Dedifferentiated amniotic fluid mesenchymal stem cell (primary cell): Measurements from ENCODE around the gene GRAP2.
"Not testable (repeated sequence)": the region's sequence is repeated elsewhere in the genome, so short reads cannot be mapped to it uniquely, and the experiment has no call there.

Experiments used
- DNase-seq: peaks from one replicate; pipeline ENCODE4 v3.0.0-alpha.2; 2016; ENCODE audit errors: extremely low spot score

The GRAP2 gene

DNA sequence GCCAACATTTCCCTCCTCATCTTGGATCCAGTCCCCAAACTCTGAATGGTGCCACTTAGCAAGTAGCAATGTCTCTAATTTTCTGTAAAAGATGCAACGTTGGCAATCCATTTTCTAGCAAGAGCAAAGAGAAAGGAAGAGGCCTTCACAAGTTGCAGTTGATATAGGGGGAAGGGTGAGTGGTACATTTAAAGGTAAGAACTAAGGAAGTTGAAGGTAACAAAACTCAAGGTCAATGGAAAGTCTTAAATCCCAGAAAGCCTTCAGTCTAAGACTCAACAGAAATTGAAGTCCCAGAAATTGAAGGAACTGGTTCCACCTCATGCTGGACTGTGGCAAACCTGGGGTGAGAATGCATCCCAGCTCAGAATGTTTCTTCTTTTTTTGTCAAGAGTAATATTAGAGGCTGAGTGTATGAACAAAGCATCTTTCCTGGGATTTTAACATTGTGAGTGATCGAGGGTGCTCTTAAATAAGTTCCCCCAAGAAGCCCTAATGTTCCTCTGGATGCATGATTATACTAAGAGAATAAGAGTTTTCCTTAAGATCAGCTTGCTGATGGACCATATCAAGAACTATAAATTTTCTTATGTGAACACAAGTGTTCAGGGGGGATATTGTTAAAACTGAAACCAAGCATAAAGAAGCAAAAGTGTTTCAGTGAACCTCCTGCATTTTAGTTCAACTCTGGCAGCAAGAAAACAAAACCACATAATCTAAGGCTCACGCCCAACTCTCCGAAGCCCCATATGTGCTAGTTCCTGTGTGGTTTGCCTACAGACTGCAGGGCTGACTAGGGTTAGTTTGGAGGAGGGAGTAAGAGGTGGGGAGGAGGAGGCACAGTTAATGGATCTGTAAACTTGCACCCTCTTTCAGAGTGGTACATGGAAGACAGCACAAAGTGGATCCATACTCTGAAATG is at the start of gene GRAP2:
TSS of gene GRAP2 (plus strand) at position 779 of the 922 bp plus-strand sequence. CDS start 46,023 bp downstream, outside the sequence.
- DNase-seq = no peak

GRCh38 chr22:39851606-39852315 is 49.1 kb upstream of the GRAP2 start:
- DNase-seq = no peak

DNA sequence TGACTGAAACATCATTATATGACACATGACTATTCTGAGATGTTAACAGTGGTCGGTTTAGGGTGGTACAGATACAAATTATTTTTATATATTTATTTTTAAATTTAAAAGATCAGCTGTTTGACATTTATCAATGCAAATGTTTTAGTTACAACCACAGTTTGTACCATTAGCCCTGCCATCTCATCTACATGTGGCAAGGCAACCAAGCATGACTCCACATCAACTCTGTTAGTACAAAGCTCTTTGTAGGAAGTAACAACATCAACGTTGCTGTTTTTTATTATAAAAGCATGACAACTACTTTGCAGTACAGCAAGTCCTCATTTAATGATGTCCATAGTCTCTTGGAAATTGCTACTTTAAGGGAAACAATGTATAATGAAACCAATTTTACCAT is 48.1 kb upstream of the GRAP2 start:
- no peak for DNase-seq

DNA sequence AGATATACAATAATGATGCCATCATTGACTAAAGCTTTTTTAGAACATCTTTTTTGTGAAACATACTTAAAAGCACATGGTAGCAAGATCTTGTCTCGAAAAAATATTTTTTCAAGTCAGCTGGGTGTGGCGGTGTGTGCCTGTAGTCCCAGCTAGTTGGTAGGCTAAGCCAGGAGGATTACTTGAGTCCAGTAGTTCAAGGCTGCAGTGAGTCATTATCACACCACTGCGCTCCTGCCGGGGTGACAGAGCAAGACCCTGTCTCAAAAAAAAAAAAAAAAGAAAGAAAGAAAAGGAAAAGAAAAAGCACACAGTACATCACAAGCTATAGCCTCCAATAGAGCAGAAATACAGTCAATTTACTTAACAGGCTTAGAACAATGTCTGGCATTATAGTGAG is 44.3 kb upstream of the GRAP2 start:
- no peak for DNase-seq

DNA sequence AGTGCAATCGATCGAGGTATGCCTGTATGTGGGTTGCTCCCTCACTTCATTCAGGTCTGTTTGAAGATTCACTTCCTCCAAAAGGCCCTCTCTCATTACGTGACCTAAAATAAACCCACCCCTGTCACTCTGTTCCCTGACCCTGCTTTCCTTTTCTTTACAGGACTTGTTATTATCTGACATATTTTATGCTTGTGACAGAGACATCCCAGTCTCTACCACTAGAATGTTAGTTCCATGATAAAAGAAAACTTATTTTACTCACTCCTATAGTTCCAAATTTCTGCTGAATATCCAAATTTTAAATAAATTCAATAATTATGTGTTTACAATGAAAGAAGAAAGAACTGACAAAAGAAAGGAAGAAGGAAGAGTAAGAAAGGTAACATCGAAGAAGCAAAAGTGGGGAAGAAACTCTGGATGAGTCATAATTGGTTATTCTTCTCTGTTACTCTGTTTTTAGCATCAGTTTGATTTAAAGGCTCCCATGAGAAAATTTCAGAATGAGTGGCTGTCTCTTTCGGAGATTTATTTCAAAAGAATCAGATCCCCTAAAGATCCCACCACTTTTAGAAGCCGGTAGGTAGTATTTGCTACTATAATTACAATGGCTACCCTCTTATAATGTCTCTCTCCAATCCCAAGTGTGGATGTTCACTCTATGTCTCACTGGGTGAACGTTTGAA is 40.8 kb upstream of the GRAP2 start:
- no peak for DNase-seq

DNA sequence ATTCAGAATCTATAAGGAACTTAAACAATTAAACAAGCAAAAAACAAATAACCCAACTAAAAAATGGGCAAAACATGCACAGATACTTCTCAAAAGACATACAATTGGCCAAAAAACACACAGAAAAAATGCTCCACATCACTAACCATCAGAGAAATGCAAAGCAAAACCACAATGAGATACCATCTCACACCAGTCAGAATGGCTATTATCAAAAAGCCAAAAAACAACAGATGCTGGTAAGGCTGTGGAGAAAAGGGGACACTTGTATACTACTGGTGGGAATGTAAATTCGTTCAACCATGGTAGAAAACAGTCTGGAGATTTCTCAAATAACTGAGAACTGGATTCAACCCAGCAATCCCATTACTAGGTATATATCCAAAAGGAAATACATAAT is 32.1 kb upstream of the GRAP2 start:
- DNase-seq = no peak

DNA sequence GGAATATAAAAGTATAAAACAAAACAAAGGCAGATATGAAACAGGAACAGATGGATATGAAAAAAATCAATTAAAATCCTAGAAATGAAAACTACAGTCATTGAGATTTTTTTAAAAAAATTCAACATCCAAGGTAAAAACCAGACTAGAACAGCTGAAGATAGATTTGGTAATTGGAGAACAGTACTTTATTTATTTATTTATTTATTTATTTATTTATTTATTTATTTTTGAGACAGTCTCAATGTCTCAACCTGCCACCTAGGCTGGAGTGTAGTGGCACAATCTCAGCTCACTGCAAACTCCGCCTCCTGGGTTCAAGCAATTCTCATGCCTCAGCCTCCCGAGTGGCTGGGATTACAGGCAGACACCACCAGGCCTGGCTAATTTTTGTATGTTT is 31.1 kb upstream of the GRAP2 start:
- DNase-seq = not testable (repeated sequence)

DNA sequence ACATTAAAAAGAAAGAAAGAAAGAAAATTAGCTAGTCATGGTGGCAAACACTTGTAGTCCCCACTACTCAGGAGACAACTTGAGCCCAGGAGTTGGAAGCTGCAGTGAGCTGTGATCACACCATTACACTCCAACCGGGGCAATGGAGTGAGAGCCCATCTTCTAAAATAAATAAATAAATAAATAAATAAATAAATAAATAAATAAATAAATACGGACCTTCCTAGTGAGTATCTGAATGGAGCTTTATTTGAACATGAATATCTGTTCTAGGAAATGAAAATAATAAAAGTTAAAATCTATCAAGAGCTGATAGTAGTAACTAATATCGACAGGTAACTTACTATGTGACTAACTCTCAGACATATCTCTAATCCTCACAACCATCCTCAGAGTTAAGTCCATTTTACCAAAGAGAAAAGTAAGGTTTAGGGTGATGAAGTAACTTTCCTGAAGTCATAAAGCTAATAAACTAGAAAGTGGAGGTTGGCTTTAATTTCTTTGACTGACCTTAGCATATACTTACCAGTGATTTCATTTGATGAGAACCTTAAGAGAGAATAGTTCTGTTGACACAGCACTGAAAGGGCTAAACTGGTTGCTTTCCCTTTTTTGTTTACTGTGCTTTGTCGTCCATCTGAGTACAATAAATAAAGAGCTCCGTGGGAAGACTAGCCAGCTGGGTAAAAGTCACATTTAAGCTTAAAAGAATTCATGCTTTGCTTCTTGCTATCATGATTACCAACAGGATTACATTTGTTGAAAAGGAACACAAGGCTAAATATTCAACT is 29.7 kb upstream of the GRAP2 start:
- no peak for DNase-seq

- no peak for DNase-seq
These were observed 28.3 kb upstream of the GRAP2 start for GRCh38 chr22:39872548-39872947.

GRCh38 chr22:39873965-39874364 is 26.9 kb upstream of the GRAP2 start:
- DNase-seq = no peak

- DNase-seq = not testable (repeated sequence)
These were observed 25.6 kb upstream of the GRAP2 start for GRCh38 chr22:39875176-39875885.

GRCh38 chr22:39877079-39877845 is 23.6 kb upstream of the GRAP2 start:
- no peak for DNase-seq

GRCh38 chr22:39880722-39881121 is 20.2 kb upstream of the GRAP2 start:
- no peak for DNase-seq

GRCh38 chr22:39883057-39883456 is 17.8 kb upstream of the GRAP2 start:
- no peak for DNase-seq

GRCh38 chr22:39889924-39890323 is 11.0 kb upstream of the GRAP2 start:
- DNase-seq = not testable (repeated sequence)

- no peak for DNase-seq
These were observed 7.4 kb upstream of the GRAP2 start, which contains the start of gene ENTHD1 for GRCh38 chr22:39893526-39893925. TSS of gene ENTHD1 (minus strand) at chr22:39893760. CDS start at chr22:39887748, 6,012 bp downstream.

GRCh38 chr22:39894554-39895092 is 6.3 kb upstream of the GRAP2 start:
- no peak for DNase-seq

- DNase-seq = no peak
These were observed 5.2 kb upstream of the GRAP2 start for GRCh38 chr22:39895682-39896081.

DNA sequence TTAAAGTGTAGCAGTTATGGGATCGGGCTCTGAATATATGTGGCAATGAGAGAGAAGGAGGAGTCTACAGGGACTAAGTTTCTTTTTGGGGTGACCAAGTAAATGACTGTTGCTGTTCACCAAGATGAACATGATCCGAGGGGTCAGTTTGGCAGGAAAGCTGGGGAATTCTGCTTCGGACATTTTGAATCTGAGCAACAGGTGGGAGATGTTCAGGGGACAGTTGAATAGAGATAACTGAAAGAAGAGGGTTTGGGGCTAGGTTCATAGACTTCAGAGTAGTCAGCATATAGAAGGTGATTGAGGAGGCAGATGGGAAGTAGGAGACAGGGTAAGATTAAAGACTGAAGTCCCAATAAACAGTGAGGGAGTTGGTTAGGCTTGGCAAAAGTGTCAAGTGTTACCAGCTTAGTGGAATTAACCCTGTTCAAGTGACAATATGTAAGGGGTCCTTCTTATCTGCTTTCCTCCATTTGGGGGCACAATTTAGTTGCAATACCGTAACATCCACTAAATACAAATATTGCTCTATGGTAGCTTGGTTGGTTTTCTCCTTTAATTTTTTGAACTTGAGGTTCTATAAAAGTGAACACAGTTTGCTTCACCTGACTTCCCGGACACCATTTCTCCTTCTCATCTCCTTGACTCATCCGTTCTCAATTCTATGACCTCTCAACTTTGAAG is 4.4 kb upstream of the GRAP2 start:
- no peak for DNase-seq
